ENCODE measurements around the gene PISD.

Gene PISD

DNA sequence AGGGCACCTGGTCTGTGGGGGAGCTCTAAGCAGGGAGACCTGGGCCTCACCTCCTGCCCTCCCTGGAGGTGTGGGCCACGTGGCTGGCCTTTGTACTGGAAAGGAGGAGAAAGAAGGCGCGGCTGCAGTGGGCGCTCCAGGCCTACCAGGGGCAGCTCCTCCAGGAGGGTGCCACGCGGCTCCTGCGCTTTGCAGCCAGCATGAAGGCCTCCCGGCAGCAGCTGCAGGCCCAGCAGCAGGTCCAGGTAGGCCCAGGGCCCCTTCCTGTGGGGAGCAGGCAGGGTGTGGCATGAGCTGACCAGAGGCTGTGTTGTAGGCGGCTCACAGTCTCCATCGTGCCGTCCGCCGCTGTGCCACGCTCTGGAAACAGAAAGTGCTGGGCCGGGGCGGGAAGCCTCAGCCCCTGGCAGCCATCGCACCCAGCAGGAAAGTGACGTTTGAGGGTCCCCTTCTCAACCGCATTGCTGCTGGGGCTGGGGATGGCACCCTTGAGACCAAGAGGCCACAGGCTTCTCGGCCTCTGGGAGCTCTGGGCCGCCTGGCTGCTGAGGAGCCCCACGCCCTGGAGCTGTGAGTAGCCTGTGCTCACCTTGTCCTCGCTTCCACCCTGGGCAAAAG, 48.6 kb downstream of the PISD start:
- ChIA-PET CTCF (interaction anchor here (0.6 to 1.9 kb wide), 2 partner anchors 43 to 52 kb away, joined by 3 to 4 read pairs; no protein-coding TSS in a partner anchor), POLR2A (no interaction called here)
- DNase-seq (ENCODE audit: extremely low spot score): no peak
- TF ChIP-seq CTBP1 (IDR thresholded peaks at IDR 0.05; ENCODE audit: borderline replicate concordance) (no peak), HDGF (IDR thresholded peaks at IDR 0.05; ENCODE audit: borderline replicate concordance) (no peak), NFRKB (IDR thresholded peaks at IDR 0.05) (no peak), FOXK2 (IDR thresholded peaks at IDR 0.05) (no peak), TARDBP (IDR thresholded peaks at IDR 0.05) (no peak)
- TF ChIP-seq, protein P1, sequence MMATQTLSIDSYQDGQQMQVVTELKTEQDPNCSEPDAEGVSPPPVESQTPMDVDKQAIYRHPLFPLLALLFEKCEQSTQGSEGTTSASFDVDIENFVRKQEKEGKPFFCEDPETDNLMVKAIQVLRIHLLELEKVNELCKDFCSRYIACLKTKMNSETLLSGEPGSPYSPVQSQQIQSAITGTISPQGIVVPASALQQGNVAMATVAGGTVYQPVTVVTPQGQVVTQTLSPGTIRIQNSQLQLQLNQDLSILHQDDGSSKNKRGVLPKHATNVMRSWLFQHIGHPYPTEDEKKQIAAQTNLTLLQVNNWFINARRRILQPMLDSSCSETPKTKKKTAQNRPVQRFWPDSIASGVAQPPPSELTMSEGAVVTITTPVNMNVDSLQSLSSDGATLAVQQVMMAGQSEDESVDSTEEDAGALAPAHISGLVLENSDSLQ (IDR thresholded peaks at IDR 0.05): no peak

DNA sequence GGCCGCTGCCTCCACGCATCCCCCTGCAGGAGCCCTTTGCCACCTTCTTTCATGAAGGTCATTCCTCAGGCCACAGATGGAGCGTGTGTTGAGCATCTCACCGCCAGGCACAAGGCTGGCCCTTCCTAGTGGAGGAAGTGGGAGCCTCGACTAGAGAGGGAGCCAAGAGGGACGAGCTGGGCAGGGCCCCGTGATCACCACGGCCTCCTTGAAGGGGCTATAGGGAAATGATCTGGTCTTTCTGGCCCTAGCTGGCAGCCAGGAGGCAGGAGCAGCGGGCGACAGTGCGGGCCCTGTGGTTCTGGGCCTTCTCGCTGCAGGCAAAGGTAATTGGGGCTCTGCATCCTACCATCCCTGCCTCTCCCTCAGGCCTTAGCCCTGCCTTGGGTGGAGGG, 49.1 kb downstream of the PISD start:
- TF ChIP-seq BHLHE40 (IDR thresholded peaks at IDR 0.05; ENCODE audit: borderline replicate concordance) (no peak), NFRKB (IDR thresholded peaks at IDR 0.05) (no peak), L3MBTL2 (conservative IDR thresholded peaks at IDR 0.05) (no peak), ARNT (IDR thresholded peaks at IDR 0.05) (no peak), LEF1 (IDR thresholded peaks at IDR 0.05; ENCODE audit: borderline replicate concordance) (no peak), SUZ12 (IDR thresholded peaks at IDR 0.05) (no peak), ZNF384 (IDR thresholded peaks at IDR 0.05) (no peak), FOXA1 (IDR thresholded peaks at IDR 0.05) (no peak), SP1 (IDR thresholded peaks at IDR 0.05) (no peak), TARDBP (IDR thresholded peaks at IDR 0.05) (no peak)
- TF ChIP-seq, protein P1 (IDR thresholded peaks at IDR 0.05): no peak
- no peak for DNase-seq (ENCODE audit: extremely low spot score)
- POLR2A ChIA-PET: no interaction called here
- CTCF ChIA-PET: interaction anchor here (1.9 kb wide), 1 partner anchor 52 kb away, joined by 4 read pairs; no protein-coding TSS in a partner anchor

DNA sequence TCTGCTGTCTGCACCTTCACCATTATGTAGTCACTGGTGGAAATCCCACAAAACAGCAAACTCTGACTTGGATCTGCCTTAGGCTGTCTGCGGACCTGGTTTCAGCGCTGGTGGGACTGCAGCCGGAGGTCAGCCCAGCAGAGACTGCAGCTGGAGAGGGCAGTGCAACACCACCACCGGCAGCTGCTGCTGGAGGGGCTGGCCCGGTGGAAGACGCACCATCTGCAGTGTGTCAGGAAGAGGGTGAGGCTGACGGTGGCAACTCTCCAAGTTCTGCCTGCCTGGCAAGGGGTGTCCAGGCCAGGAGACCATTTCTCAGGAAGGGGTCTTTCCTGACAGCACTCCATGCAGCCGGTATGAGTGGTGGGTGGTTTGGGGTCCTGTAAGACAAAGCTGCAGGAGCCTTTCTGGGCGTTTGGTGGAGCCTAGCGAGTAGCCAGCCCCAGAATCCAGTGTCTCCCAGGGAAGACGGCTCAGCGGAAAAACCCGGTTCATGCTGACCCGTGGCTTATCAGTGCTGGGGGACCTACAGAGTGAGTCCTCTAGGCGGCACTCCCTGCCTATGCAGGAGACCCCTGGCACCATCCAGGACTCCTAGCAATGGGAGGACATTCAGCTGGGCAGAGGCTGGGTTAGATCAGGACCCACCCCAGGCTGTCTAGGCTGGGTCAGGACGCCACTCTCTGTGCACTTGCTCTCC, 50.8 kb downstream of the PISD start:
- ChIA-PET POLR2A (no interaction called here), CTCF (no interaction called here)
- DNase-seq (ENCODE audit: extremely low spot score): no peak
- TF ChIP-seq, protein P1 (IDR thresholded peaks at IDR 0.05): no peak
- TF ChIP-seq ZNF384 (IDR thresholded peaks at IDR 0.05): no peak
- no peak for TF ChIP-seq NFRKB (IDR thresholded peaks at IDR 0.05)
- no peak for TF ChIP-seq L3MBTL2 (conservative IDR thresholded peaks at IDR 0.05)
- TF ChIP-seq LEF1 (IDR thresholded peaks at IDR 0.05; ENCODE audit: borderline replicate concordance): no peak
- TF ChIP-seq BHLHE40 (IDR thresholded peaks at IDR 0.05; ENCODE audit: borderline replicate concordance): no peak
- TF ChIP-seq ELF4 (IDR thresholded peaks at IDR 0.05): no peak
- no peak for TF ChIP-seq FOXK2 (IDR thresholded peaks at IDR 0.05)

DNA sequence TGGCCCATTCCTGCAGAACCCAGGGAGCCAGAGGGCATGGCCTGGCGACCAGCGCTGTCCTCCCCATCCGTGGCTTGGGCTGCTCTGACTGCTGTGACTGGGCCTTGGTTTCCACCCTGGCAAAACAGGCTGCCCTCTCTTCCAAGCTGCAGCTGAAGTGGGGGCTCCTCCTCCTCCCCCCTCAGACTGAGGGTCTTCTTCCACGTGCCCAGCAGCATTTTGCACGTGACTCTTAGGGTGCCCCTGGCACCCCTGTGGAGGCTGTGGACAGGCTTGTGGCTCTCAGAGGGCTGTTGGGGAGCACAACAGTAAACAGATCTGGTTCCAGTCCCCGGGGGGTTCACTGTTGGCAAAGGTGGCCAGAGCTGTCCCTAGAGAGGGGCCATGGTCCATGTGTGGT, 51.4 kb downstream of the PISD start:
- TF ChIP-seq NFRKB (IDR thresholded peaks at IDR 0.05) (no peak), LEF1 (IDR thresholded peaks at IDR 0.05; ENCODE audit: borderline replicate concordance) (no peak), TARDBP (IDR thresholded peaks at IDR 0.05) (no peak), CTBP1 (IDR thresholded peaks at IDR 0.05; ENCODE audit: borderline replicate concordance) (no peak), BHLHE40 (IDR thresholded peaks at IDR 0.05; ENCODE audit: borderline replicate concordance) (no peak), L3MBTL2 (conservative IDR thresholded peaks at IDR 0.05) (no peak), SP1 (IDR thresholded peaks at IDR 0.05) (no peak), HDGF (IDR thresholded peaks at IDR 0.05; ENCODE audit: borderline replicate concordance) (no peak), FOXK2 (IDR thresholded peaks at IDR 0.05) (no peak), SUZ12 (IDR thresholded peaks at IDR 0.05) (no peak), ZNF384 (IDR thresholded peaks at IDR 0.05) (no peak), FOXA1 (IDR thresholded peaks at IDR 0.05) (no peak), ELF4 (IDR thresholded peaks at IDR 0.05) (no peak), ARNT (IDR thresholded peaks at IDR 0.05) (no peak), FOXM1 (IDR thresholded peaks at IDR 0.05; ENCODE audit: borderline replicate concordance) (no peak)
- TF ChIP-seq, protein P1 (IDR thresholded peaks at IDR 0.05): no peak
- ChIA-PET CTCF (no interaction called here), POLR2A (no interaction called here)
- no peak for DNase-seq (ENCODE audit: extremely low spot score)

DNA sequence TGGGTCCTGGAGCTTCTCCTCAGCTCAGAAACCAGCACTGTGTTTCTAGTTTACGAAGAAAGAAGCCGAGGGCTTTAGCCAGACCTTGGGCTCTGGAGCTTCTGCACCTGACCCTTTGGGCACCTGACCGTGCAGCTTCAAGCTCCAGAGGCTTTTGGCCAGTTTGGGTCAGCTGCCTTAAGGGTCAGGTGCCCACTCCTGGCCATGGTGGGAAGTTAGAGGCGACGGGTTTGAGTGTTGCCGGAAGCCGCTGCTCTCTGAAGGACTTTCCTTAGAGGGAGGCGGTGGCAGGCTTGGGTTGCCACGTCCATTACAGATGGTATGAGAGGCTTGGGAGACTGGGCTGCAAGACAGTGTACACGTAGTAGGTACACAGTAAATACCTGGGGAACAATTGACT, 52.3 kb downstream of the PISD start:
- TF ChIP-seq CTBP1 (IDR thresholded peaks at IDR 0.05; ENCODE audit: borderline replicate concordance) (no peak), SUZ12 (IDR thresholded peaks at IDR 0.05) (no peak), SP1 (IDR thresholded peaks at IDR 0.05) (no peak), ELF4 (IDR thresholded peaks at IDR 0.05) (no peak), LEF1 (IDR thresholded peaks at IDR 0.05; ENCODE audit: borderline replicate concordance) (no peak), FOXK2 (IDR thresholded peaks at IDR 0.05) (no peak), ZNF384 (IDR thresholded peaks at IDR 0.05) (no peak), TARDBP (IDR thresholded peaks at IDR 0.05) (no peak), HDGF (IDR thresholded peaks at IDR 0.05; ENCODE audit: borderline replicate concordance) (no peak), ARNT (IDR thresholded peaks at IDR 0.05) (no peak), FOXA1 (IDR thresholded peaks at IDR 0.05) (no peak), NFRKB (IDR thresholded peaks at IDR 0.05) (no peak), L3MBTL2 (conservative IDR thresholded peaks at IDR 0.05) (no peak), BHLHE40 (IDR thresholded peaks at IDR 0.05; ENCODE audit: borderline replicate concordance) (no peak), FOXM1 (IDR thresholded peaks at IDR 0.05; ENCODE audit: borderline replicate concordance) (no peak)
- TF ChIP-seq, protein P1 (IDR thresholded peaks at IDR 0.05): no peak
- POLR2A ChIA-PET: no interaction called here
- no peak for DNase-seq (ENCODE audit: extremely low spot score)
- CTCF ChIA-PET: no interaction called here
